Lung microvascular endothelial cell (primary cell): ENCODE measurements around the gene GPN1. TPM values are rescaled to one million over a fixed set of nuclear protein-coding genes. Genes with fewer than 3 reads are reported as not detected.
"Not testable (repeated sequence)": the region's sequence is repeated elsewhere in the genome, so short reads cannot be mapped to it uniquely, and the experiment has no call there.

Experiments used
- DNase-seq, 2 donors: peaks; one replicate each; pipeline versions ENCODE4 v3.0.0 to v3.0.0-alpha.2; 2010; ENCODE audit warnings: low read depth in 2 of 2
- total RNA-seq: library from RNA; depleted of rRNA; stranded (reverse); fragments of >200 nt; gene quantifications from 2 replicates; pipeline ENCODE4 v1.2.1, GENCODE V29; 2014

The GPN1 gene
- total RNA-seq, 1 donor from 2014 or later: 27.6 TPM

GRCh38 chr2:27667446-27667845 lies 38.6 kb downstream of the GPN1 start:
- peak in 1 of 2 donors; percentile 36 for DNase-seq

DNA sequence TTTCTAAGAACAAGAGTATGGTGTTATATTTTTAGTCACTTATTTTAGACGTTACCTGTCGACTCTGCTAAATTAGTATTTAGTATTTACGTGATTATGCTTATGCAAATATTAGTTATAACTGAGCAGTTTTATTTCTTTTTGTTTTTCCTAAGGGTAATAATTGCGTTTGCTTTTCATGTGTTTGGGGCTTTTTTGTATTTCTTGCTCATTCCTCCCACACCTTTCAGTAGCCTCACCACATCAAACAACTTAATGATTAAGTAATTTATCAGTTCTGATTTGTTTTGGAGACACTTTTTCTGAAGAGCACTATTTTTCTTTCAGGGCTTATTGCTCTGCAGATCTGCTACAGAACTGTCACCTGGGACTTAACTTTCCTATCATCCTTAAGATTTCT lies 42.4 kb downstream of the GPN1 start:
- DNase-seq: no peak

GRCh38 chr2:27672723-27673486 lies 44.1 kb downstream of the GPN1 start:
- no peak for DNase-seq

DNA sequence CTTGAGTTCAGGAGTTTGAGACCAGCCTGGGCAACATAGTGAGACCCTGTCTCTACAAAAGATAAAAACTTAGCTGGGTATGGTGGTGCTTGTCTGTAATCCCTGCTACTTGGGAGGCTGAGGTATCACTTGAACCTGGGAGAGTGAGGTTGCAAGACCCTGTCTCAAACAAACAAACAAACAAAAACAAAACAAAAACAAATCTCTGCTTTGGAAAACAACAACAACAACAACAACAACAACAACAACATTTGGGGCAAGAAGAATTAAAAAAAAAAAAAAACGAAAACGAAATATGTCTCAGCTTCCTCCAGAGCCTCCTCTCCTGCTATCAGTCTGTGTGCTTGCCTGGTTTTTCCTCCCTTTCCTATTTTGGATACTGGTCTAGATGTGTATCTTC lies 51.7 kb downstream of the GPN1 start:
- no peak for DNase-seq

- peak in 1 of 2 donors; percentile 52 for DNase-seq
Observed at GRCh38 chr2:27681841-27682240, 53.0 kb downstream of the GPN1 start.

DNA sequence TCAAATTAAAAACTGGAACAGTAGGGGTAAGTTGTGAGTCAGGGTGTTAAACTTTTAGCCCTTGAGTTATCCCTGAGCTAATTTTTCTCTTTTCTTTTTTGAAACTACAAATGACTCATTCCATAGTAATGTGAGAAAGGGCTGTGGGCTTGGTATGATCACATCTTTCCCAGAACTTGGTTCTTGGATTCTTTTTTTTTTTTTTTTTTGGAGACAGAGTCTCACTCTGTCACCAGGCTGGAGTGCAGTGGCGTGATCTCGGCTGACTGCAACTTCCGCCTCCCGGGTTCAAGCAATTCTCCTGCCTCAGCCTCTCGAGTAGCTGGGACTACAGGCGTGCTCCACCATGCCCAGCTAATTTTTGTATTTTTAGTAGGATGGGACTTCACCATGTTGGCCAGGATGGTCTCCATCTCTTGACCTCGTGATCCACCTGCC lies 53.5 kb downstream of the GPN1 start:
- DNase-seq: peak in 1 of 2 donors; percentile 87

DNA sequence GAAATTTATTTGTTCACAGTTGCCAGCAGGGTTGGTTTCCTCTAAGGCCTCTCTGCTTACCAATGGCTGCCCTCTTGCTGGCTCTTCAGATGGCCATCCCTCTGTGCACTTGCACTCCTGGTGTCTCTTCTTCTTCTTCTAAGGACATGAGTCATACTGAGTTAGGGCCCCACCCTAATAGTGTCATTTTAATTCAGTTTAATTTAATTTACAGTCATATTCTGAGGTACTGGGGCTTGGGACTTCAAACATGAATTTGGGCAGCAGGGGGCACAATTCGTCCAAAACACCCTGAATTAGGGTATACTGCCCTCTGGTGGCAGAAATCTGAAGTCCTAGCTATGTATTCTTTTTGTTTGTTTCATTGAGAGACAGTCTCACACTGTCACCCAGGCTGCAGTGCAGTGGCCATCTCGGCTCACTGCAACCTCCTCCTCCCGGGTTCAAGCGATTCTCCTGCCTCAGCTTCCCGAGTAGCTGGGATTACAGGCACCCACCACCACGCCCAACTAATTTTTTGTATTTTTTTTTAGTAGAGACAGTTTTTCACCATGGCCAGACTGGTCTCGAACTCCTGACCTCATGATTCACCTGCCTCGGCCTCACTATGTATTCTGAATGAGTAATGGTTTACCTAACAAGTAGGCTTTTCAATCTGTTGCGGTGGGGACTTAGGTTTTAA lies 54.7 kb downstream of the GPN1 start:
- peak; percentile 93 to 95 for DNase-seq

DNA sequence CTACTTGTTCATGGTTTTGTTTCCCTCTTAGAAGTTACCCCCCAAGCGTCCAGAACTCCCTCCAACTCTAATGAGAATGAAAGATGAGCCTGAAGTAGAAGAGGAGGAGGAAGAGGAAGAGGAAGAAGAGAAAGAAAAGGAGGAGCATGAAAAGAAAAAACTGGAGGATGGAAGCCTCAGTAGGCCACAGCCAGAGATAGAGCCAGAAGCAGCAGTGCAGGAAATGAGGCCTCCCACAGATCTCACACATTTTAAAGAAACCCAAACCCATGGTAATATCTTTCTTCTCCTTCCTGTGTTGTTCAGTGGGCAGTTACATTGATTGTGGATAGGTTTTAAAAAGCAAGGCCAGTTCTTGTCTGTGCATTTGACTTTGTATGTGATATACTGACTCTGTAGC lies 56.2 kb downstream of the GPN1 start:
- DNase-seq: not testable (repeated sequence)

GRCh38 chr2:27685577-27685976 lies 56.7 kb downstream of the GPN1 start:
- DNase-seq: no peak

DNA sequence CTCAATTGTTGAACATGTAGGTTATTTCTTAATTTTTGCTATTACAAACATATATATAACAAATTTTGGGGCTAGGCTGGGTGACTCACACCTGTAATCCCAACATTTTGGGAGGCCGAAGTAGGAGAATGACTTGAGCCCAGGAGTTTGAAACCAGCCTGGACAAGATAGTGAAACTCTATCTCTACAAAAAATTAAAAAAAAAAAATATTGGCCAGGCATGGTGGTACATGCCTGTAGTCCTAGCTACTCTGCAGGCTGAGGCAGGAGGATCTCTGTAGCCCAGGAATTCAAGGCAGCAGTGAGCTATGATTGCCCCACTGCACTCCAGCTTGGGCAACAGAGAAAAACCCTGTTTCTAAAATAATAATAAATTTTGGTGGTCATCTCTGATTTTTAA lies 58.4 kb downstream of the GPN1 start:
- no peak for DNase-seq

GRCh38 chr2:27689424-27689823 lies 60.6 kb downstream of the GPN1 start:
- no peak for DNase-seq

DNA sequence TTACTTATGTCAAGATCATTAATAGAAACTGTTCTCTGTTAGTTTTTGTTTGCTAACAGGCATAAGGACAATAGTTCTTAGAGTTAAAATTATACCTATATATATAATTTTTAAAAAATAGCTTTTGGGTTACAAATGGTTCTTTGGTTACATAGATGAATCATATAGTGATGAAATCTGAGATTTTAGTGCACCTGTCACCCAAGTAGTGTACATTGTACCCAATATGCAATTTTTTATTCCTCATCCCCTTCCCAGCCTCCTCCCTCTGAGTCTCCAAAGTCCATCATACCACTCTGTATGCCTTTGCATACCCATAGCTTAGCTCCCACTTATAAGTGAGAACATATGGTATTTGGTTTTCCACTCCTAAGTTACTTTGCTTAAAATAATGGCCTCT lies 61.2 kb downstream of the GPN1 start:
- no peak for DNase-seq

- no peak for DNase-seq
Observed at GRCh38 chr2:27697660-27698059, 68.8 kb downstream of the GPN1 start.

Other genes with a start within 250 kb of the GPN1 start
- 4.8 and 7.1 TPM in 2 replicates for gene ZNF513, start 248.3 kb upstream of the GPN1 start, total RNA-seq
- gene PPM1G, start 219.5 kb upstream of the GPN1 start, total RNA-seq: 74.8 and 78.8 TPM in 2 replicates
- gene NRBP1, start 200.4 kb upstream of the GPN1 start, total RNA-seq: 71.9 and 79.0 TPM in 2 replicates
- gene KRTCAP3, start 186.7 kb upstream of the GPN1 start, total RNA-seq: not detected in 2 replicates
- 7.6 and 8.5 TPM in 2 replicates for gene IFT172, start 139.3 kb upstream of the GPN1 start, total RNA-seq
- 8.3 and 10.9 TPM in 2 replicates for gene FNDC4, start 133.8 kb upstream of the GPN1 start, total RNA-seq
- gene GCKR, start 132.2 kb upstream of the GPN1 start, total RNA-seq: 0.22 TPM in 1 of 2 replicates, not detected in the other
- gene ZNF512, start 46.0 kb upstream of the GPN1 start, total RNA-seq: 8.9 and 11.3 TPM in 2 replicates
- gene CCDC121, start within 50 bp of the GPN1 start, total RNA-seq: 1.1 and 2.6 TPM in 2 replicates
- 8.7 and 18.3 TPM in 2 replicates for gene SUPT7L, start 34.6 kb downstream of the GPN1 start, total RNA-seq
- 14.6 and 18.7 TPM in 2 replicates for gene SLC4A1AP, start 34.8 kb downstream of the GPN1 start, total RNA-seq
- 71.5 and 72.8 TPM in 2 replicates for gene MRPL33, start 142.7 kb downstream of the GPN1 start, total RNA-seq